ENCODE data around the gene ZNF496.
A peak's percentile ranks its signal among the peaks of the same experiment; 100 is the strongest.

Gene ZNF496

GRCh38 chr1:247373721-247374141 is 42.1 kb upstream of the ZNF496 start:
- no peak for TF ChIP-seq CTCF (IDR thresholded peaks at IDR 0.05; ENCODE audit: insufficient read depth, low read length, poor library complexity, severe bottlenecking)
- Histone ChIP-seq H3K27me3 (replicated peaks; ENCODE audit: control insufficient read depth, insufficient read depth, low read length) (no peaks in the 10 kb centered on the region), H3K4me3 (replicated peaks; ENCODE audit: low read depth, low read length) (no peak overlapping the region), H3K36me3 (ENCODE audit: control insufficient read depth, insufficient read depth, low read length) (no peaks in the 10 kb centered on the region)
- DNase-seq (ENCODE audit: extremely low read depth, insufficient read length): peak; percentile 53

GRCh38 chr1:247371801-247372259 is 40.2 kb upstream of the ZNF496 start:
- TF ChIP-seq CTCF (IDR thresholded peaks at IDR 0.05; ENCODE audit: insufficient read depth, low read length, poor library complexity, severe bottlenecking): no peak
- Histone ChIP-seq H3K36me3 (ENCODE audit: control insufficient read depth, insufficient read depth, low read length) (no peaks in the 10 kb centered on the region), H3K27me3 (replicated peaks; ENCODE audit: control insufficient read depth, insufficient read depth, low read length) (no peaks in the 10 kb centered on the region), H3K4me3 (replicated peaks; ENCODE audit: low read depth, low read length) (no peak overlapping the region)
- no peak for DNase-seq (ENCODE audit: extremely low read depth, insufficient read length)

- no peak overlapping the region for H3K4me3 ChIP-seq (replicated peaks; ENCODE audit: low read depth, low read length)
- H3K36me3 ChIP-seq (ENCODE audit: control insufficient read depth, insufficient read depth, low read length): no peaks in the 10 kb centered on the region
- DNase-seq (ENCODE audit: extremely low read depth, insufficient read length): no peak
- no peaks in the 10 kb centered on the region for H3K27me3 ChIP-seq (replicated peaks; ENCODE audit: control insufficient read depth, insufficient read depth, low read length)
- no peak for TF ChIP-seq CTCF (IDR thresholded peaks at IDR 0.05; ENCODE audit: insufficient read depth, low read length, poor library complexity, severe bottlenecking)
Measured at GRCh38 chr1:247370786-247371732, 39.4 kb upstream of the ZNF496 start.

GRCh38 chr1:247368490-247369145 is 37.0 kb upstream of the ZNF496 start:
- DNase-seq (ENCODE audit: extremely low read depth, insufficient read length): no peak
- no peaks in the 10 kb centered on the region for H3K27me3 ChIP-seq (replicated peaks; ENCODE audit: control insufficient read depth, insufficient read depth, low read length)
- no peak for TF ChIP-seq CTCF (IDR thresholded peaks at IDR 0.05; ENCODE audit: insufficient read depth, low read length, poor library complexity, severe bottlenecking)
- H3K4me3 ChIP-seq (replicated peaks; ENCODE audit: low read depth, low read length): no peak overlapping the region
- H3K36me3 ChIP-seq (ENCODE audit: control insufficient read depth, insufficient read depth, low read length): no peaks in the 10 kb centered on the region

- Histone ChIP-seq H3K4me3 (replicated peaks; ENCODE audit: low read depth, low read length) (no peak overlapping the region), H3K27me3 (replicated peaks; ENCODE audit: control insufficient read depth, insufficient read depth, low read length) (no peaks in the 10 kb centered on the region), H3K36me3 (ENCODE audit: control insufficient read depth, insufficient read depth, low read length) (no peaks in the 10 kb centered on the region)
- DNase-seq (ENCODE audit: extremely low read depth, insufficient read length): no peak
- TF ChIP-seq CTCF (IDR thresholded peaks at IDR 0.05; ENCODE audit: insufficient read depth, low read length, poor library complexity, severe bottlenecking): no peak
Measured at GRCh38 chr1:247367786-247368422, 36.2 kb upstream of the ZNF496 start.

Data from GM06990 (cell line).